Sigmoid colon (tissue), 4 donors: Measurements from ENCODE around the gene UGT2B10.

Experiments used
- EP300 ChIP-seq, 4 donors: sonication (generic); formaldehyde crosslinking; IDR thresholded peaks; one replicate each; pipeline ENCODE4 v1.6.1; 2017; ENCODE audit warnings: antibody characterized with exemption in 4 of 4
- POLR2AphosphoS5 ChIP-seq, 4 donors: sonication (generic); formaldehyde crosslinking; IDR thresholded peaks; one replicate each; pipeline ENCODE4 v1.6.1; 2017; ENCODE audit warnings: antibody characterized with exemption in 4 of 4
- TF ChIP-seq, protein P1 (sequence below), 4 experiments: fragments of 450-650 bp in 3 of 4; fragments of 200-600 bp in 1 of 4; IDR thresholded peaks; one replicate each; pipeline ENCODE4 v1.5.1; 2016 to 2019; ENCODE audit warnings: antibody characterized with exemption in 4 of 4, mild to moderate bottlenecking in 3 of 4, moderate library complexity in 2 of 4

DNA sequence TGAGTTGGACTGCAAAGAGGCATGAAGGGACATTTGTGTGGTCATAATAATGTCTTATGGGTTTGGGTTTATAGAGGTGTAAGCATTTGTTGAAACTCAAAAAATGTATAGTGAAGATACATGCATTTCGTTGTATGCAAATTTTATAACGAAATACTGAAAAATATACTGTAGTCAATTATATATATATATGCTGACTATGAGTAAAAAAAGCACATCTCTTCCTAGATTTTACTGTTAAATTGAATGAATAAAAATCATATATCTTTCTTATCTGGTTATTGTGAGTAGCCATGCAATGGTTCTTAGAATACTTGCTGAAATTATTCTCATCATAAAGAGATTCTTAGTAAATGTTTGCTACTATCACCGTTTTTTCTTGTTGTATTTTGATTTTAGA, 34.5 kb downstream of the UGT2B10 start:
- TF ChIP-seq, protein P1, sequence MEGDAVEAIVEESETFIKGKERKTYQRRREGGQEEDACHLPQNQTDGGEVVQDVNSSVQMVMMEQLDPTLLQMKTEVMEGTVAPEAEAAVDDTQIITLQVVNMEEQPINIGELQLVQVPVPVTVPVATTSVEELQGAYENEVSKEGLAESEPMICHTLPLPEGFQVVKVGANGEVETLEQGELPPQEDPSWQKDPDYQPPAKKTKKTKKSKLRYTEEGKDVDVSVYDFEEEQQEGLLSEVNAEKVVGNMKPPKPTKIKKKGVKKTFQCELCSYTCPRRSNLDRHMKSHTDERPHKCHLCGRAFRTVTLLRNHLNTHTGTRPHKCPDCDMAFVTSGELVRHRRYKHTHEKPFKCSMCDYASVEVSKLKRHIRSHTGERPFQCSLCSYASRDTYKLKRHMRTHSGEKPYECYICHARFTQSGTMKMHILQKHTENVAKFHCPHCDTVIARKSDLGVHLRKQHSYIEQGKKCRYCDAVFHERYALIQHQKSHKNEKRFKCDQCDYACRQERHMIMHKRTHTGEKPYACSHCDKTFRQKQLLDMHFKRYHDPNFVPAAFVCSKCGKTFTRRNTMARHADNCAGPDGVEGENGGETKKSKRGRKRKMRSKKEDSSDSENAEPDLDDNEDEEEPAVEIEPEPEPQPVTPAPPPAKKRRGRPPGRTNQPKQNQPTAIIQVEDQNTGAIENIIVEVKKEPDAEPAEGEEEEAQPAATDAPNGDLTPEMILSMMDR (IDR thresholded peaks at IDR 0.05) = no peak
- TF ChIP-seq POLR2AphosphoS5 (IDR thresholded peaks at IDR 0.05) (no peak), EP300 (IDR thresholded peaks at IDR 0.05) (no peak)
